ENCODE measurements around the gene FHAD1. TPM values are rescaled to one million over a fixed set of nuclear protein-coding genes. Genes with fewer than 3 reads are reported as not detected.

The FHAD1 gene
- total RNA-seq, 1 donor from 2014 or later = not detected

DNA sequence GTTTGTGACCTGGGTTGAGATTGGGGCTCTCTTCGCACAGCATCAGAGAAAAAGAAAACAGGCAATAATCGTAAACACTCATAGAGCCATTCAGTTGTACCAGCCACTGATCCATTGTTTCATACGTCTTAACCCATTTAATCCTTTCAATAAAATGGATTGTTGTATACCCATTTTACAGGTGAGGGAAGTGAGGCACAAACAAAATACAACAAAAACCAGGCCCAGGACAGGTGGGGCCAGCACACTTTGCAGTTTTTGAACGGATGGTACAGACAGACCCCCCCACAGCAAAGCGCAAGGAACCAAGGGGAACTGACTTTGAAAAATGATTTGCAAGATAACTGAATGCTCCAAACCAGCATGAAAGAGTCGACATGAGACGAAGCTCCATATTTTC lies 4.3 kb upstream of the FHAD1 start:
- Histone ChIP-seq H3K36me3 (no peaks in the 10 kb centered on the region), H3K27ac (no peak overlapping the region), H3K4me1 (peaks cover 14% of the 10 kb centered on the region), H3K27me3 (no peaks in the 10 kb centered on the region), H3K9me3 (no peaks in the 10 kb centered on the region), H3K4me3 (no peak overlapping the region)
- intact Hi-C loops (cut with DNase I) = no loop called here
- peak in 1 of 2 donors; percentile 10 for DNase-seq (ENCODE audit: extremely low spot score in 2 of 2)
- TF ChIP-seq POLR2A (IDR thresholded peaks at IDR 0.05) = no peak
- no peak for TF ChIP-seq POLR2AphosphoS5 (IDR thresholded peaks at IDR 0.05; ENCODE audit: insufficient read depth in 1 of 2, low read depth in 1 of 2)
- no peak for TF ChIP-seq CTCF (IDR thresholded peaks at IDR 0.05)

DNA sequence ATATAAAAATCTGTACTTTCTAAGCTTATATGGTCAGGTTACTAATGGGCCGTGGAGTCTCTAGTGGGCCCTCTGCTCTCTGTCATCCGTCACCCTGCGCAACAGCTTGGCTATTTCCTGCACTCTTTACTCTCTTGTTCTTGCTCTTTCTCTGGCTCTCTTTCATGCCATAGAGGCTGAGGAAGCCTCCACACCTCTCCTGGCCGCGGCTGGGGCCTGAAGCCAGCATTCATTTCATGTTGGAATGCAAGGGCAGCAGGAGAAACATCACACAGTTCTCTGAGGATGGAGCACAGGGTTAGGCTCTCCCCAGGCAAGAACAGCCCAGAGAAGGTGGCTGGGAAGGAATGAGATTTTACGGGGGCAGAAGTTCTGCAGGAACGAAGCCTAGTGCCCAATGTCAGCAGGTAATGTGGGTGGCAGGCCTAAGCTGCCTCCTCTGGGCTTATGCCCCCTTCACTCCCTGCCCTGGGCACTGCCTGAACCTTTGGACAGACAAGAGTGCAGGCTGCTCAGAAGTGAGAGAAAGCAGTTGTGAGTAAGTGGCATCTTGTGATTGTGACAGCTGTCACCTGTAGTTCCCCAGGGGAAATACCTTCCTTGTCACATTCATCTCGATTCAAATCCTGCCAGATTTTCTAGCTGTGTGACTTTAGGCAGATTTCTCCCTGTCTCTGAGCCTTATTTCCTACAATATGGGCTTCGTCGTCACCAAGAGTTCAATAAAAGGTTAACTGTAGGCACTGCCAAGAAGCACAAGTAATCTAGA lies 3.6 kb upstream of the FHAD1 start:
- Histone ChIP-seq H3K4me1 (peaks cover 14% of the 10 kb centered on the region), H3K36me3 (no peaks in the 10 kb centered on the region), H3K27me3 (no peaks in the 10 kb centered on the region), H3K9me3 (no peaks in the 10 kb centered on the region), H3K4me3 (no peak overlapping the region), H3K27ac (no peak overlapping the region)
- intact Hi-C loops (cut with DNase I) = no loop called here
- DNase-seq (ENCODE audit: extremely low spot score in 2 of 2) = peak in 1 of 2 donors; percentile 72
- no peak for TF ChIP-seq POLR2AphosphoS5 (IDR thresholded peaks at IDR 0.05; ENCODE audit: insufficient read depth in 1 of 2, low read depth in 1 of 2)
- TF ChIP-seq CTCF (IDR thresholded peaks at IDR 0.05) = no peak
- TF ChIP-seq POLR2A (IDR thresholded peaks at IDR 0.05) = no peak

GRCh38 chr1:15244813-15245212 lies 2.2 kb upstream of the FHAD1 start:
- Histone ChIP-seq H3K9me3 (no peaks in the 10 kb centered on the region), H3K4me3 (no peak overlapping the region), H3K27me3 (no peaks in the 10 kb centered on the region), H3K36me3 (no peaks in the 10 kb centered on the region), H3K4me1 (peaks cover 14% of the 10 kb centered on the region), H3K27ac (no peak overlapping the region)
- peak in 1 of 2 donors; percentile 42 for DNase-seq (ENCODE audit: extremely low spot score in 2 of 2)
- intact Hi-C loops (cut with DNase I) = no loop called here
- TF ChIP-seq POLR2A (IDR thresholded peaks at IDR 0.05) (no peak), CTCF (IDR thresholded peaks at IDR 0.05) (no peak), POLR2AphosphoS5 (IDR thresholded peaks at IDR 0.05; ENCODE audit: insufficient read depth in 1 of 2, low read depth in 1 of 2) (no peak)

DNA sequence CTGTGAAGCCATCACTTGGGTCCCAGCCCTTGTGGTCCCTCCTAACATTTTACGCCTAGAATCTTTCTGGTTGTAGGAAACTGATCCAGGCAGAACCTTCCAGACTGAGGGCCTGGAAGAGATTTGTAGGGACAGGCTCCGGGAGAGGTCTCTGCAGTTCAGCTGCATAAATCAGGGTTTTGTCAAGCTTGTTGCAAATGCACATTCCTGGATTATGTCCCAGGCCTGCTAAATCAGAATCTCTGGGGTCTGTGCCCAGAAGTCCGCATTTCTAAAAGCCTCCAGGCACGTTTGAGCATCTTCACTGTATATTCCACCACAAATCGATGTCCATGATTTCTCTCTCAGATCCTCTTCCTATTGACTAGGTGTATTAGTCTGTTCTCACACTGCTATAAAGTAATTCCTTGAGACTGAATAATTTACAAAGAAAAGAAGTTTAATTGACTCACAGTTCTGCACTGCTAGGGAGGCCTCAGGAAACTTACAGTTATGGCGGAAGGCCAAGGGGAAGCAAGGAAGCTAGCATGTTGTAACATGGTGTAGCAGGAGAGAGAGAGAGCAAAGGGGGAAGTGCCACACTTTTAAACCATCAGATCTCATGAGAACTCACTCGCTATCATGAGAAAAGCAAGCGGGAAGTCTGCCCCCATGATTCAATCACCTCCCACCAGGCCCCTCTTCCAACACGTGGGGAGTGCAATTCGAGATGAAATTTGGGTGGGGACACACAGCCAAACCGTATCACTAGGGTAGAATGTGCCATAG lies 1.2 kb upstream of the FHAD1 start:
- no peaks in the 10 kb centered on the region for H3K27me3 ChIP-seq
- TF ChIP-seq POLR2A (IDR thresholded peaks at IDR 0.05) (no peak), CTCF (IDR thresholded peaks at IDR 0.05) (no peak), POLR2AphosphoS5 (IDR thresholded peaks at IDR 0.05; ENCODE audit: insufficient read depth in 1 of 2, low read depth in 1 of 2) (no peak)
- no peak overlapping the region for H3K4me3 ChIP-seq
- H3K36me3 ChIP-seq = no peaks in the 10 kb centered on the region
- no peaks in the 10 kb centered on the region for H3K9me3 ChIP-seq
- peak overlapping the region; percentile 56 for H3K27ac ChIP-seq
- intact Hi-C loops (cut with DNase I) = no loop called here
- H3K4me1 ChIP-seq = peaks cover 14% of the 10 kb centered on the region
- DNase-seq (ENCODE audit: extremely low spot score in 2 of 2) = no peak

GRCh38 chr1:15248216-15248615 lies 1.2 kb downstream of the FHAD1 start:
- Histone ChIP-seq H3K4me3 (no peak overlapping the region), H3K4me1 (peaks cover 14% of the 10 kb centered on the region), H3K27me3 (no peaks in the 10 kb centered on the region), H3K36me3 (no peaks in the 10 kb centered on the region), H3K9me3 (no peaks in the 10 kb centered on the region), H3K27ac (no peak overlapping the region)
- intact Hi-C loops (cut with DNase I) = no loop called here
- no peak for DNase-seq (ENCODE audit: extremely low spot score in 2 of 2)
- TF ChIP-seq CTCF (IDR thresholded peaks at IDR 0.05) (no peak), POLR2AphosphoS5 (IDR thresholded peaks at IDR 0.05; ENCODE audit: insufficient read depth in 1 of 2, low read depth in 1 of 2) (no peak), POLR2A (IDR thresholded peaks at IDR 0.05) (no peak)
